Measurements from ENCODE around the gene BIRC2. TPM values are rescaled to one million over a fixed set of nuclear protein-coding genes. Genes with fewer than 3 reads are reported as not detected.

Gene BIRC2
- total and polyA plus RNA-seq, 9 of the 15 experiments (the other 6 are each of a cell fraction or from before 2014, with no cell fraction given), result 14.3 to 45.9 (median 20.7) TPM

- intact Hi-C loops (cut with micrococcal nuclease) (loop anchor here (2.0 to 5.0 kb wide), 2 partner anchors 38 to 68 kb away; partner anchors contain the start of genes BIRC2 and TMEM123), in situ Hi-C loops (cut with MboI) (no loop called here)
- peak; percentile 69 for FAIRE-seq
- no peak overlapping the region for H3K4me3 ChIP-seq
- peak overlapping the region; percentile 85 for H2AFZ ChIP-seq (ENCODE audit: low read depth, low read length)
- CTCF ChIA-PET (ENCODE audit: low intra/inter-chr PET ratio), result no interaction called here
- peaks cover 25% of the 10 kb centered on the region for H3K36me3 ChIP-seq (ENCODE audit: control insufficient read depth, insufficient read depth, low read length)
- DNase-seq (ENCODE audit: extremely low read depth in 1 of 4, low spot score in 3 of 4), result peak; percentile 53 to 82 (median 70)
- H3K4me1 ChIP-seq (replicated peaks in 1 of 2; ENCODE audit: control insufficient read depth in 2 of 2, insufficient read depth in 2 of 2, low read length in 2 of 2), result peaks cover 12 to 39% of the 10 kb centered on the region in 2 experiments; a peak in 4 of 5 replicates
- peak overlapping the region; percentile 60 for H3K4me2 ChIP-seq (ENCODE audit: insufficient read depth, low read length)
- BruUV-seq (replicated peaks), result no TSS peak
- H3K9me1 ChIP-seq (ENCODE audit: control insufficient read depth, insufficient read depth, low read length), result no peaks in the 10 kb centered on the region
- H3K9me3 ChIP-seq (replicated peaks; ENCODE audit: control insufficient read depth, insufficient read depth, low read depth, low read length), result peaks cover 3% of the 10 kb centered on the region; the same call in 1 of the 2 replicates
- WGBS (ENCODE audit: insufficient coverage, low coverage, missing lambda C conversion rate), result 10% methylated on average over 13 of the region's 15 CpGs
- peak; percentile 83 for ATAC-seq
- POLR2A ChIA-PET, result interaction anchor here (0.6 to 1.8 kb wide), 6 partner anchors 23 to 111 kb away, joined by 3 to 5 read pairs (median 4); no protein-coding TSS in a partner anchor
- H3K79me2 ChIP-seq (ENCODE audit: control insufficient read depth, insufficient read depth, low read length), result no peaks in the 10 kb centered on the region
- H3K27me3 ChIP-seq (ENCODE audit: control insufficient read depth in 2 of 2, insufficient read depth in 2 of 2, low read length in 2 of 2), result no peaks in the 10 kb centered on the region
- no peaks in the 10 kb centered on the region for H4K20me1 ChIP-seq (replicated peaks; ENCODE audit: control insufficient read depth, insufficient read depth, low read length)
- peak overlapping the region; percentile 34 to 87 for H3K9ac ChIP-seq (ENCODE audit: insufficient read depth in 1 of 2, low read depth in 2 of 2, low read length in 2 of 2)
- H3K27ac ChIP-seq (ENCODE audit: extremely low read depth, low read depth, low read length), result peak overlapping the region; percentile 76
- TF ChIP-seq ZNF197 (CRISPR knock-in tag; IDR thresholded peaks at IDR 0.05; ENCODE audit: low read depth) (no peak), CREM (IDR thresholded peaks at IDR 0.05; ENCODE audit: low read depth) (0 out of 2 replicates have a peak, but pooled peaks have one; percentile 18), TAL1 (IDR thresholded peaks at IDR 0.05) (peak; percentile 63; the same call in 1 of the 2 replicates), HDAC8 (tag; IDR thresholded peaks at IDR 0.05) (no peak), SNAPC5 (CRISPR knock-in tag; IDR thresholded peaks at IDR 0.05) (no peak), ZNF766 (CRISPR knock-in tag; conservative IDR thresholded peaks at IDR 0.05) (peak; percentile 52; the same call in 1 of the 2 replicates), TSC22D4 (tag; IDR thresholded peaks at IDR 0.05) (no peak), RNF2 (IDR thresholded peaks at IDR 0.05) (peak; percentile 8; the same call in 1 of the 2 replicates), ZNF740 (CRISPR knock-in tag; IDR thresholded peaks at IDR 0.05) (no peak), ZNF740 (tag; IDR thresholded peaks at IDR 0.05) (no peak), ZNF280A (IDR thresholded peaks at IDR 0.05; ENCODE audit: low read depth, partially characterized antibody) (no peak), HDAC2 (IDR thresholded peaks at IDR 0.05) (peak; percentile 46; the same call in 1 of the 2 replicates), KDM2B (CRISPR knock-in tag; IDR thresholded peaks at IDR 0.05) (no peak), JUND (IDR thresholded peaks at IDR 0.05; ENCODE audit: borderline replicate concordance, low read depth, low read length) (no peak), JUND (tag; IDR thresholded peaks at IDR 0.05; ENCODE audit: borderline replicate concordance, low read depth, low read length) (no peak), DMBX1 (CRISPR knock-in tag; IDR thresholded peaks at IDR 0.05; ENCODE audit: borderline replicate concordance) (no peak), SFPQ (IDR thresholded peaks at IDR 0.05; ENCODE audit: low read depth, low read length) (no peak)
Measured at GRCh38 chr11:102384419-102385079, 37.5 kb downstream of the BIRC2 start.

Measured in K562 (cell line).